Gastrocnemius medialis (tissue), 4 donors: Measurements from ENCODE around the gene PDK1.
"Not testable (repeated sequence)": the region's sequence is repeated elsewhere in the genome, so short reads cannot be mapped to it uniquely, and the experiment has no call there.

Source experiments
- CTCF ChIP-seq, 5 experiments: fragments of 450-650 bp in 3 of 5; fragments of 200-600 bp in 2 of 5; sonication (generic) in 2 of 5; IDR thresholded peaks in 4 of 5; conservative IDR thresholded peaks in 1 of 5; 1 replicate in 4 of 5; 2 replicates in 1 of 5; pipeline ENCODE4 v1.5.1; 2016 to 2019; ENCODE audit warnings: antibody characterized with exemption in 5 of 5, mild to moderate bottlenecking in 3 of 5, moderate library complexity in 3 of 5
- POLR2A ChIP-seq, 2 donors: fragments of 450-650 bp; IDR thresholded peaks; one replicate each; pipeline ENCODE4 v1.6.1; 2017; ENCODE audit warnings: antibody characterized with exemption in 2 of 2, mild to moderate bottlenecking in 2 of 2, moderate library complexity in 2 of 2

- not testable (repeated sequence) for TF ChIP-seq CTCF (IDR thresholded peaks at IDR 0.05 in 4 of 5, conservative IDR thresholded peaks at IDR 0.05 in 1 of 5); POLR2A (IDR thresholded peaks at IDR 0.05)
These were observed 31.3 kb downstream of the PDK1 start for GRCh38 chr2:172587231-172587630.
